ENCODE data around the gene URAD.
"Not testable (repeated sequence)": the region's sequence is repeated elsewhere in the genome, so short reads cannot be mapped to it uniquely, and the experiment has no call there.

The URAD gene, protein sequence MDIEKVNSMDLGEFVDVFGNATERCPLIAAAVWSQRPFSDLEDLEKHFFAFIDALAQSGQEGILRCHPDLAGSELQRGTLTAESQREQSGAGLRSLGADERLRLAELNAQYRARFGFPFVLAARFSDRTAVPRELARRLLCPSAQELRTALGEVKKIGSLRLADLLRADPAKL

GRCh38 chr13:27988520-27988919 is at the start of gene URAD:
URAD (minus strand) TSS chr13:27988693; CDS start chr13:27988637, 56 bp downstream.
- no peak for DNase-seq (ENCODE audit: extremely low read depth in 1 of 2, low read depth in 1 of 2)

GRCh38 chr13:28037399-28037798 is 48.9 kb upstream of the URAD start:
- no peak for DNase-seq (ENCODE audit: extremely low read depth in 1 of 2, low read depth in 1 of 2)

- DNase-seq (ENCODE audit: extremely low read depth in 1 of 2, low read depth in 1 of 2): no peak
These were observed 46.8 kb upstream of the URAD start for GRCh38 chr13:28035146-28035782.

DNA sequence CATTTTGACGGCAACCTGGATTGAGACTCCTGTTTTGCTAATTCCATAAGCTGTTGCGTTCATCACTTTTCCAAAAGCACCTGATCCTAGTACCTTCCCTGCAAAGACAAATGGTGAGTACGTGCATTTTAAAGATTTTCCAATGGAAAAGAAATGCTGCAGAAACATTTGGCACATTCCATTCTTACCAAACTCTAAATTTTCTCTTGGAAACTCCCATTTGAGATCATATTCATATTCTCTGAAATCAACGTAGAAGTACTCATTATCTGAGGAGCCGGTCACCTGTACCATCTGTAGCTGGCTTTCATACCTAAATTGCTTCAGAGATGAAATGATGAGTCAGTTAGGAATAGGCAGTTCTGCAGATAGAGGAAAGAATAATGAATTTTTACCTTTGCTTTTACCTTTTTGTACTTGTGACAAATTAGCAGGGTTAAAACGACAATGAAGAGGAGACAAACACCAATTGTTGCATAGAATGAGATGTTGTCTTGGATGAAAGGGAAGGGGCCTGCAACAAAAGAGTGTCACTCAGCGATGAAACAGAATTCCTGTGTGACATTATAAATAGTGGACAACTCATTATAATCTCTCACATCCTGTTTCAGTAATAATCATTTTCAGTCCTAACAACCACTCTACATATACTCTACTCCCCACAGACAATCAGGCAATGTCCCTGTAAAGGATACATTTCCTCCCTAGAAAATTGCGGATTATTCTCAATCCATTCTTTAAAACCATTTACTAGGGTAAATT is 45.6 kb upstream of the URAD start:
- no peak for DNase-seq (ENCODE audit: extremely low read depth in 1 of 2, low read depth in 1 of 2)

GRCh38 chr13:28032438-28032837 is 43.9 kb upstream of the URAD start:
- not testable (repeated sequence) for DNase-seq (ENCODE audit: extremely low read depth in 1 of 2, low read depth in 1 of 2)

- DNase-seq (ENCODE audit: extremely low read depth in 1 of 2, low read depth in 1 of 2): no peak
These were observed 43.4 kb upstream of the URAD start for GRCh38 chr13:28031896-28032288.

- DNase-seq (ENCODE audit: extremely low read depth in 1 of 2, low read depth in 1 of 2): no peak
These were observed 42.9 kb upstream of the URAD start for GRCh38 chr13:28031220-28031895.

DNA sequence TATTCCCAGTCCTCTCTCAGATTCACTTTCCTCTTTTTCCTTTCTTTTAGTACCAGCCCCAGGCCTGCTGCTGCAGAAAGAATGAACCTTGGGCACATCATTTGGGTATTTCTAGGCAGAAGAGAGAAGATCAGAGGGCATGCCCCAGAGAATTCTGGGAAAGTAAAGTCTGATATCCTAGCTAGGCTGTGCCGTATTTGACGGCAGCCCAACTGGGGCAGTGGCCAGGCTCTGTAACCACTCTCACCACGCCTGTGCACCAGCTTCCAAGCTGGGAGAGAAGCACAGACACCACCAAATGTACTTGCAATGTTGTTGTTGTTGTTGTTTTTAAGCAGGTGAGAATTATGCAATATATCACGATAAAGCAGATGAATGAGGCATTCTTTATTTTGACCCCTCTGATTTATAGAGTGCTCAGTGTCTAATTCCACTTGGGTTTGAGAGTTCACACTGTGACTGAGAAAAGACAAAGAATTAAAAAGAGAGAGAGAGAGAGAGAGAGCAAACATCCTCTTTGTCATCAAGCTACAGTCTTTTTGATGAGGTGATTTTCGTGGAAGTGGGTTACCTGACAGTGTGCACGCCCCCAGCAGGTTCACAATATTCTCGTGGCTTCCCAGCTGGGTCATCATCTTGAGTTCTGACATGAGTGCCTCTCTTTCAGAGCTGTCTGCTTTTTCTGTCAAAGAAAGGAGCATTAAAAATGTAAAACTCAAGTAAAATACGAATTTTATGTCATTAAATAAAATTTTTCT is 39.3 kb upstream of the URAD start:
- no peak for DNase-seq (ENCODE audit: extremely low read depth in 1 of 2, low read depth in 1 of 2)

- DNase-seq (ENCODE audit: extremely low read depth in 1 of 2, low read depth in 1 of 2): no peak
These were observed 38.6 kb upstream of the URAD start for GRCh38 chr13:28027071-28027470.

DNA sequence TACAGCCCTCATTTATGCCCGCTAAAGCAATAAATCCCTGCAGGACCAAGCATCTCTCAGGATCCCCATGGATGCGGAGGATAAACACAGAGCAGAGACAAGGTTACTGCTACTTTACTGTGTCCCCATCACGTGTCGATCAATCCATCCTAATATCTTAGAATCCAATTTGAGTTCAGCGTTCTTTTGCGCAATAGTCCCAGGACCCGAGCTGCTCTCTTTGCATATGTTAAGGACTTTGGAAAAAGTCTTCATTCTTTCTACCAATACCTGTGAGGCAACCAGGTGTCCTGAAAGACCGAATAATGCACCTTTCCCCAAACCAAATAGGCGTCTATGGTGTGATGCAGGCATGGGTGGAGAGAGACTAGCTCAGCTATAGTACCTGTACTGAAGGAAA is 38.0 kb upstream of the URAD start:
- no peak for DNase-seq (ENCODE audit: extremely low read depth in 1 of 2, low read depth in 1 of 2)

DNA sequence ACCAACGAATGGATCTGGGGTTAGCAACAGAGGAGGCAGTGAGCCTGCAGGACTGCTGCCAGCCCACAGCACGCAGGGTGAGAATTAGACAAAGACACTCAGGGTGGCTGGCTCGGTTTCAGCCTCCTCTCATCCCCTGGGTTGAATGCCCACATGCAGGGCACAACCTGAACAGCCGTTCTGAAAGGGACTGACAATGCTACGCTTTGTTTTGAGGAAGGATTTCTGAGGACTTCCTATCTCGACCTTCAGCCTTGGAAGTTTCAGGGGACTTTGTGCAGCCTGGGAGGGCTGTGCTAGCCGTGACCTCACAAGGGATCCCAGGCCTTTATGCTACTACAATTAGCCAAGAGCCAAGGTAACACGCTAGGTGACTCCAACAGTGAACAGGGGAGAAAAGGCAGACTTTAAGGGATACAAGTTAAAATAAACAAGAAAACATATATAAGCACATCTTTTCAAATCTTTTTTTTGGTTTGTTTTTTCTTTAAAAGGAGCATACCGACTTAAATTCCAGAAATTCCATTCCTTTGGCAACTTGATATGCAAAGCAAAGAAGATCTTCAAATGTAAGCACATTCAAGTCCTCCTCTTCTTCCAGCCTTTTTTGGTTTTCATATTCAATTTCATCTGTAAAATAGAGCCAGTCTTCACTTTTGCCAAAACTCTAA is 34.5 kb upstream of the URAD start:
- no peak for DNase-seq (ENCODE audit: extremely low read depth in 1 of 2, low read depth in 1 of 2)

DNA sequence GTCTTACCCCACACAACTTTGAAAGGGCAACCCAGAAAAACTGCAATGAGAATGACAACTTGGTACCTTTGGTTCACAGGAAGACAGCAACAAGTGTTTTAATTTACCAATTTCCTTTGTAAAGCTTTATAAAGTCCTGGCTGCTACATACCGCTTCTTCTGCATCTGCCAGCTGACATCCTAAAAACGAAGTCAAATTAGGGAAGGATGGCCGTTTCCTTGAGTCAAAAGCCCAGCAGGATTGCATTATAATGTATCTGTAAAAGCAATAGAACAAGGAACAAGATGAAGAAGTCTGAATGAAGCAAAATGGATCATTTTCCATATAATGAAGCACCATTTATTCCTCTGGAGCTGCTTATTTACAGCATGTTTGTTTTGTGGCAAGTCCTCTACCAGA is 25.8 kb upstream of the URAD start:
- DNase-seq (ENCODE audit: extremely low read depth in 1 of 2, low read depth in 1 of 2): no peak

GRCh38 chr13:28013482-28013881 is 25.0 kb upstream of the URAD start:
- DNase-seq (ENCODE audit: extremely low read depth in 1 of 2, low read depth in 1 of 2): no peak

DNA sequence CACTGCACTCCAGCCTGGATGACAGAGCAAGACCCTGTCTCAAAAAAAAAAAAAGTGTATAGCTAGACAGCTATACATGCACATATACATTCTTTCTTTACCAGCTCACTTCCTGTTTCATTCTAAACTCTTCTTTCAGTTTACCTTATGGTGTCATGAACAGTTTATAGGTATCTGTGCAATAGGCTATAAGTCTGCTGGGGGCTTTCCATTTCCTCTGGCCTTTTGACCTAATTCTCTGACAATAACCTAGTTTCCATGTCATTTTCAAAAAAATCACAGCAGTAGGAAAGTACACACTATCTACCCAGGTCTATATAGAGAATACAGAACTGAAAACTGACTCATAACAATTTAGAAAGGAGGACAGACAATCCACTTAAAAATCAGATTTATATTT is 24.4 kb upstream of the URAD start:
- DNase-seq (ENCODE audit: extremely low read depth in 1 of 2, low read depth in 1 of 2): no peak

- DNase-seq (ENCODE audit: extremely low read depth in 1 of 2, low read depth in 1 of 2): no peak
These were observed 23.9 kb upstream of the URAD start for GRCh38 chr13:28012383-28012782.

- no peak for DNase-seq (ENCODE audit: extremely low read depth in 1 of 2, low read depth in 1 of 2)
These were observed 21.6 kb upstream of the URAD start for GRCh38 chr13:28010046-28010445.

- DNase-seq (ENCODE audit: extremely low read depth in 1 of 2, low read depth in 1 of 2): not testable (repeated sequence)
These were observed 16.5 kb upstream of the URAD start for GRCh38 chr13:28005016-28005415.

GRCh38 chr13:28002886-28003698 is 14.6 kb upstream of the URAD start:
- no peak for DNase-seq (ENCODE audit: extremely low read depth in 1 of 2, low read depth in 1 of 2)

DNA sequence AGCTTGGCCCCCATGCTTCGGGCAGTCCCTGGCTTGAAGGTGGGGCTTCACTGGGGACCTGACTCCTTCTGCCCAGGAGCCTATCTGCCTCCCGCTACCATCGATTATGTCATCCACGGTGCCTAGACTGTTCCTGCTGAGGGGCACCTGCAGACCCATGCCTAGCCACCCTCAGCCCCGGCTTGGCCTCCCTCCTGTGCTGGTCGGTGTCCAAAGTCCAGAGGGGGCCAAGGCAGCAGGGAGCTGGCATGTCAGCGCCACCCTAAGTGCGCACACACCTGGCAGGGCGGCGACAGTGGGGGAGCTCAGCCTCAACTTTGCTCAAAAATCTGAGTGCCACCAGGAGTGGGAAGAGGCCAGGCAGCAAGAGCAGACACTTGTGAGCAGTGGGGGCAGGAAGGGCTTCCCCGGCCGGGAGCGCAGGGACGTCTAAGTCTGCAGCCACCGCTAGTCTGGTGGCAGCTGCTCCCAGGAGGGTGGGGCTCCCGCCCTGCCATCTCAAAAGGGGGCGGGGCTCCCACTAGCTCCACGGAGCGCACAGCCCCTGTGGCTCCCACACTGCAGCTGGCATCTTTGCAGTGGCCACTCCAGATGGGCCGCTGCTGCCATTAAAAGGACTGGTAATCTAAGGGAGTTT is 13.5 kb upstream of the URAD start:
- DNase-seq (ENCODE audit: extremely low read depth in 1 of 2, low read depth in 1 of 2): no peak
